Activated T-helper 1 cell treated with anti-CD3 and anti-CD28 coated beads, Interleukin-12 subunit alpha, Interleukin-12 subunit beta, Interleukin-2, Interleukin-4 antibody, amounts not matched to agents 30 ng/mL and 10 ng/mL and 1 ng/mL, durations not matched to agents 14 hours and 24 hours and 36 hours (primary cell): ENCODE measurements around the gene ANO1. TPM values are rescaled to one million over a fixed set of nuclear protein-coding genes. Genes with fewer than 3 reads are reported as not detected.

ENCODE experiments used
- DNase-seq: peaks from one replicate; pipeline ENCODE4 v3.0.0; 2021; ENCODE audit warnings: low spot score
- H3K27ac Mint-ChIP-seq: one replicate; pipeline ENCODE4 v1.8.0; 2021; ENCODE audit warnings: mild to moderate bottlenecking, mixed read lengths
- H3K27me3 Mint-ChIP-seq: one replicate; pipeline ENCODE4 v1.8.0; 2022; ENCODE audit warnings: mild to moderate bottlenecking, moderate library complexity, mixed read lengths; ENCODE audit not compliant: insufficient read depth
- H3K36me3 Mint-ChIP-seq: one replicate; pipeline ENCODE4 v1.8.0; 2021; ENCODE audit warnings: low read depth, mixed read lengths
- H3K4me1 Mint-ChIP-seq: one replicate; pipeline ENCODE4 v1.8.0; 2021; ENCODE audit warnings: low read depth, mixed read lengths
- H3K4me3 Mint-ChIP-seq: one replicate; pipeline ENCODE4 v1.8.0; 2021; ENCODE audit warnings: mild to moderate bottlenecking, moderate library complexity, mixed read lengths
- H3K9me3 Mint-ChIP-seq: one replicate; pipeline ENCODE4 v1.8.0; 2021; ENCODE audit warnings: mixed read lengths
- intact Hi-C: fragments of 100-400 bp; cut with micrococcal nuclease; formaldehyde crosslinking; loops from one replicate; pipeline ENCODE4 v1.15.1; 2024
- total RNA-seq: library from RNA; stranded (reverse); gene quantifications from 2 replicates; pipeline ENCODE4 v1.2.3, GENCODE V29; 2022

ANO1 gene
- total RNA-seq, 1 donor from 2014 or later, result not detected

GRCh38 chr11:70169632-70170031 lies 91.5 kb downstream of the ANO1 start:
- intact Hi-C loops, result no loop called here
- Mint-ChIP-seq H3K36me3 (no peaks in the 10 kb centered on the region), H3K27me3 (no peaks in the 10 kb centered on the region), H3K9me3 (no peaks in the 10 kb centered on the region), H3K27ac (no peak overlapping the region), H3K4me1 (no peaks in the 10 kb centered on the region), H3K4me3 (no peak overlapping the region)
- DNase-seq, result no peak

GRCh38 chr11:70170596-70171210 lies 92.6 kb downstream of the ANO1 start:
- no peak overlapping the region for H3K4me3 Mint-ChIP-seq
- intact Hi-C loops, result no loop called here
- H3K9me3 Mint-ChIP-seq, result no peaks in the 10 kb centered on the region
- H3K27me3 Mint-ChIP-seq, result no peaks in the 10 kb centered on the region
- no peaks in the 10 kb centered on the region for H3K4me1 Mint-ChIP-seq
- no peaks in the 10 kb centered on the region for H3K36me3 Mint-ChIP-seq
- no peak overlapping the region for H3K27ac Mint-ChIP-seq
- no peak for DNase-seq

GRCh38 chr11:70173018-70173417 lies 94.9 kb downstream of the ANO1 start:
- intact Hi-C loops, result no loop called here
- Mint-ChIP-seq H3K9me3 (no peaks in the 10 kb centered on the region), H3K27ac (no peak overlapping the region), H3K4me1 (no peaks in the 10 kb centered on the region), H3K27me3 (no peaks in the 10 kb centered on the region), H3K4me3 (no peak overlapping the region), H3K36me3 (no peaks in the 10 kb centered on the region)
- no peak for DNase-seq

GRCh38 chr11:70174547-70175235 lies 96.6 kb downstream of the ANO1 start:
- H3K27me3 Mint-ChIP-seq, result no peaks in the 10 kb centered on the region
- H3K27ac Mint-ChIP-seq, result no peak overlapping the region
- no peak for DNase-seq
- no peaks in the 10 kb centered on the region for H3K36me3 Mint-ChIP-seq
- intact Hi-C loops, result no loop called here
- no peaks in the 10 kb centered on the region for H3K9me3 Mint-ChIP-seq
- no peak overlapping the region for H3K4me3 Mint-ChIP-seq
- H3K4me1 Mint-ChIP-seq, result no peaks in the 10 kb centered on the region

- no peaks in the 10 kb centered on the region for H3K27me3 Mint-ChIP-seq
- intact Hi-C loops, result no loop called here
- H3K36me3 Mint-ChIP-seq, result no peaks in the 10 kb centered on the region
- no peak for DNase-seq
- no peaks in the 10 kb centered on the region for H3K9me3 Mint-ChIP-seq
- no peak overlapping the region for H3K27ac Mint-ChIP-seq
- no peak overlapping the region for H3K4me3 Mint-ChIP-seq
- no peaks in the 10 kb centered on the region for H3K4me1 Mint-ChIP-seq
Observed at GRCh38 chr11:70175236-70175698, 97.2 kb downstream of the ANO1 start.

- H3K4me3 Mint-ChIP-seq, result no peak overlapping the region
- no peaks in the 10 kb centered on the region for H3K36me3 Mint-ChIP-seq
- no peaks in the 10 kb centered on the region for H3K4me1 Mint-ChIP-seq
- no peak overlapping the region for H3K27ac Mint-ChIP-seq
- intact Hi-C loops, result no loop called here
- DNase-seq, result peak; percentile 33
- no peaks in the 10 kb centered on the region for H3K9me3 Mint-ChIP-seq
- peaks cover 2% of the 10 kb centered on the region for H3K27me3 Mint-ChIP-seq
Observed at GRCh38 chr11:70176940-70177689, 99.0 kb downstream of the ANO1 start.

- no peak overlapping the region for H3K4me3 Mint-ChIP-seq
- intact Hi-C loops, result no loop called here
- H3K9me3 Mint-ChIP-seq, result no peaks in the 10 kb centered on the region
- no peaks in the 10 kb centered on the region for H3K4me1 Mint-ChIP-seq
- no peaks in the 10 kb centered on the region for H3K36me3 Mint-ChIP-seq
- H3K27me3 Mint-ChIP-seq, result peaks cover 2% of the 10 kb centered on the region
- DNase-seq, result no peak
- no peak overlapping the region for H3K27ac Mint-ChIP-seq
Observed at GRCh38 chr11:70180906-70181305, 102.8 kb downstream of the ANO1 start.

GRCh38 chr11:70182266-70182665 lies 104.1 kb downstream of the ANO1 start:
- no peaks in the 10 kb centered on the region for H3K36me3 Mint-ChIP-seq
- no peaks in the 10 kb centered on the region for H3K4me1 Mint-ChIP-seq
- intact Hi-C loops, result no loop called here
- no peaks in the 10 kb centered on the region for H3K9me3 Mint-ChIP-seq
- no peak for DNase-seq
- peaks cover 2% of the 10 kb centered on the region for H3K27me3 Mint-ChIP-seq
- H3K4me3 Mint-ChIP-seq, result no peak overlapping the region
- H3K27ac Mint-ChIP-seq, result no peak overlapping the region

- Mint-ChIP-seq H3K36me3 (no peaks in the 10 kb centered on the region), H3K4me1 (no peaks in the 10 kb centered on the region), H3K9me3 (no peaks in the 10 kb centered on the region), H3K27me3 (peaks cover 2% of the 10 kb centered on the region), H3K27ac (no peak overlapping the region), H3K4me3 (no peak overlapping the region)
- intact Hi-C loops, result no loop called here
- DNase-seq, result no peak
Observed at GRCh38 chr11:70183032-70183431, 104.9 kb downstream of the ANO1 start.

- Mint-ChIP-seq H3K4me1 (no peaks in the 10 kb centered on the region), H3K27me3 (peaks cover 2% of the 10 kb centered on the region), H3K27ac (no peak overlapping the region), H3K4me3 (no peak overlapping the region), H3K36me3 (no peaks in the 10 kb centered on the region), H3K9me3 (no peaks in the 10 kb centered on the region)
- intact Hi-C loops, result no loop called here
- no peak for DNase-seq
Observed at GRCh38 chr11:70183483-70184176, 105.5 kb downstream of the ANO1 start.

GRCh38 chr11:70184396-70184795 lies 106.3 kb downstream of the ANO1 start:
- H3K9me3 Mint-ChIP-seq, result no peaks in the 10 kb centered on the region
- H3K4me1 Mint-ChIP-seq, result no peaks in the 10 kb centered on the region
- intact Hi-C loops, result no loop called here
- no peak for DNase-seq
- no peak overlapping the region for H3K4me3 Mint-ChIP-seq
- no peaks in the 10 kb centered on the region for H3K36me3 Mint-ChIP-seq
- H3K27me3 Mint-ChIP-seq, result peaks cover 2% of the 10 kb centered on the region
- no peak overlapping the region for H3K27ac Mint-ChIP-seq

GRCh38 chr11:70185348-70186055 lies 107.4 kb downstream of the ANO1 start:
- Mint-ChIP-seq H3K27me3 (peaks cover under 1% of the 10 kb centered on the region), H3K4me1 (no peaks in the 10 kb centered on the region), H3K36me3 (no peaks in the 10 kb centered on the region), H3K4me3 (no peak overlapping the region), H3K27ac (no peak overlapping the region), H3K9me3 (no peaks in the 10 kb centered on the region)
- no peak for DNase-seq
- intact Hi-C loops, result no loop called here
